ENCODE measurements around the gene SMOC2.

Gene SMOC2

GRCh38 chr6:168616816-168617765 lies 176.1 kb downstream of the SMOC2 start:
- Histone ChIP-seq H3K9me3 (ENCODE audit: severe bottlenecking) (no peaks in the 10 kb centered on the region), H3K4me3 (ENCODE audit: severe bottlenecking) (no peak overlapping the region), H3K27ac (ENCODE audit: poor library complexity, severe bottlenecking) (no peak overlapping the region), H3K27me3 (ENCODE audit: insufficient read depth, poor library complexity, severe bottlenecking) (no peaks in the 10 kb centered on the region), H3K4me1 (ENCODE audit: insufficient read depth, poor library complexity, severe bottlenecking) (no peaks in the 10 kb centered on the region), H3K36me3 (ENCODE audit: low read depth) (no peaks in the 10 kb centered on the region)
- DNase-seq (ENCODE audit: low spot score): no peak
- peak; percentile 58 for TF ChIP-seq CTCF (IDR thresholded peaks at IDR 0.05; ENCODE audit: poor library complexity, severe bottlenecking)
- ATAC-seq (ENCODE audit: low read depth): peak; percentile 66

GRCh38 chr6:168618546-168619315 lies 177.7 kb downstream of the SMOC2 start:
- no peaks in the 10 kb centered on the region for H3K36me3 ChIP-seq (ENCODE audit: low read depth)
- H3K4me1 ChIP-seq (ENCODE audit: insufficient read depth, poor library complexity, severe bottlenecking): no peaks in the 10 kb centered on the region
- H3K27ac ChIP-seq (ENCODE audit: poor library complexity, severe bottlenecking): no peak overlapping the region
- no peak for TF ChIP-seq CTCF (IDR thresholded peaks at IDR 0.05; ENCODE audit: poor library complexity, severe bottlenecking)
- no peaks in the 10 kb centered on the region for H3K9me3 ChIP-seq (ENCODE audit: severe bottlenecking)
- no peak for DNase-seq (ENCODE audit: low spot score)
- ATAC-seq (ENCODE audit: low read depth): no peak
- H3K27me3 ChIP-seq (ENCODE audit: insufficient read depth, poor library complexity, severe bottlenecking): no peaks in the 10 kb centered on the region
- no peak overlapping the region for H3K4me3 ChIP-seq (ENCODE audit: severe bottlenecking)

GRCh38 chr6:168619560-168620314 lies 178.8 kb downstream of the SMOC2 start:
- no peak for ATAC-seq (ENCODE audit: low read depth)
- H3K36me3 ChIP-seq (ENCODE audit: low read depth): no peaks in the 10 kb centered on the region
- H3K9me3 ChIP-seq (ENCODE audit: severe bottlenecking): no peaks in the 10 kb centered on the region
- no peak overlapping the region for H3K4me3 ChIP-seq (ENCODE audit: severe bottlenecking)
- no peak for TF ChIP-seq CTCF (IDR thresholded peaks at IDR 0.05; ENCODE audit: poor library complexity, severe bottlenecking)
- DNase-seq (ENCODE audit: low spot score): no peak
- no peaks in the 10 kb centered on the region for H3K27me3 ChIP-seq (ENCODE audit: insufficient read depth, poor library complexity, severe bottlenecking)
- no peak overlapping the region for H3K27ac ChIP-seq (ENCODE audit: poor library complexity, severe bottlenecking)
- no peaks in the 10 kb centered on the region for H3K4me1 ChIP-seq (ENCODE audit: insufficient read depth, poor library complexity, severe bottlenecking)

- H3K4me1 ChIP-seq (ENCODE audit: insufficient read depth, poor library complexity, severe bottlenecking): no peaks in the 10 kb centered on the region
- no peaks in the 10 kb centered on the region for H3K27me3 ChIP-seq (ENCODE audit: insufficient read depth, poor library complexity, severe bottlenecking)
- no peaks in the 10 kb centered on the region for H3K36me3 ChIP-seq (ENCODE audit: low read depth)
- ATAC-seq (ENCODE audit: low read depth) (no peak), DNase-seq (ENCODE audit: low spot score) (no peak)
- no peak for TF ChIP-seq CTCF (IDR thresholded peaks at IDR 0.05; ENCODE audit: poor library complexity, severe bottlenecking)
- no peaks in the 10 kb centered on the region for H3K9me3 ChIP-seq (ENCODE audit: severe bottlenecking)
- H3K4me3 ChIP-seq (ENCODE audit: severe bottlenecking): no peak overlapping the region
- H3K27ac ChIP-seq (ENCODE audit: poor library complexity, severe bottlenecking): no peak overlapping the region
Measured at GRCh38 chr6:168620578-168620977, 179.6 kb downstream of the SMOC2 start.
